ENCODE measurements around the gene PLPP7.

The PLPP7 gene

DNA sequence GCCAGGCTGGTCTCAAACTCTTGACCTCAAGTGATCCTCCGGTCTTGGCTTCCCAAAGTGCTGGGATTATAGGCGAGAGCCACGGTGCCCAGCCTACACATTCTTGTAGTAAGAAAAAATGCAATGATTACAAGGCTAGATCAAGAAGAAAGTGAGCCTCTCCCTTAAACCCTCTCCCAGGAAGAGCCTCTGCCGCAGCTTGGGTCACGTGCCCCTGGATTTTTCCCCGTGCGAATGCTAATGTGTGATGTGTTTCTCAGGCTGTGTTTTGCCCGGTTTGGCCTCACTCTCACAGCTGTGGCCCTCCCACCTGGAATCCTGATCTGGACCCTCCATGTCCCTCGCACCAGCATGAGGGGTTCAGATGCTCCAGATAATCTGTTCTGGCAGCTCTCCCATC, 6.9 kb downstream of the PLPP7 start:
- Histone ChIP-seq H4K20me1 (ENCODE audit: insufficient read depth) (no peaks in the 10 kb centered on the region), H3K79me2 (ENCODE audit: insufficient read depth, low read depth) (no peaks in the 10 kb centered on the region), H3K4me1 (ENCODE audit: low read depth, poor library complexity, severe bottlenecking) (no peaks in the 10 kb centered on the region), H3K4me3 (IDR thresholded peaks at IDR 0.05; ENCODE audit: insufficient read depth, low read depth, low read length) (no peak overlapping the region), H2AFZ (ENCODE audit: low read depth) (no peak overlapping the region), H3K36me3 (ENCODE audit: insufficient read depth) (no peaks in the 10 kb centered on the region), H3K27ac (no peak overlapping the region), H3K9ac (no peak overlapping the region), H3K27me3 (ENCODE audit: insufficient read depth, low read depth) (no peaks in the 10 kb centered on the region), H3K4me2 (no peak overlapping the region)
- TF ChIP-seq, protein P1, sequence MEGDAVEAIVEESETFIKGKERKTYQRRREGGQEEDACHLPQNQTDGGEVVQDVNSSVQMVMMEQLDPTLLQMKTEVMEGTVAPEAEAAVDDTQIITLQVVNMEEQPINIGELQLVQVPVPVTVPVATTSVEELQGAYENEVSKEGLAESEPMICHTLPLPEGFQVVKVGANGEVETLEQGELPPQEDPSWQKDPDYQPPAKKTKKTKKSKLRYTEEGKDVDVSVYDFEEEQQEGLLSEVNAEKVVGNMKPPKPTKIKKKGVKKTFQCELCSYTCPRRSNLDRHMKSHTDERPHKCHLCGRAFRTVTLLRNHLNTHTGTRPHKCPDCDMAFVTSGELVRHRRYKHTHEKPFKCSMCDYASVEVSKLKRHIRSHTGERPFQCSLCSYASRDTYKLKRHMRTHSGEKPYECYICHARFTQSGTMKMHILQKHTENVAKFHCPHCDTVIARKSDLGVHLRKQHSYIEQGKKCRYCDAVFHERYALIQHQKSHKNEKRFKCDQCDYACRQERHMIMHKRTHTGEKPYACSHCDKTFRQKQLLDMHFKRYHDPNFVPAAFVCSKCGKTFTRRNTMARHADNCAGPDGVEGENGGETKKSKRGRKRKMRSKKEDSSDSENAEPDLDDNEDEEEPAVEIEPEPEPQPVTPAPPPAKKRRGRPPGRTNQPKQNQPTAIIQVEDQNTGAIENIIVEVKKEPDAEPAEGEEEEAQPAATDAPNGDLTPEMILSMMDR (conservative IDR thresholded peaks at IDR 0.05; ENCODE audit: low read depth, low read length), result no peak

DNA sequence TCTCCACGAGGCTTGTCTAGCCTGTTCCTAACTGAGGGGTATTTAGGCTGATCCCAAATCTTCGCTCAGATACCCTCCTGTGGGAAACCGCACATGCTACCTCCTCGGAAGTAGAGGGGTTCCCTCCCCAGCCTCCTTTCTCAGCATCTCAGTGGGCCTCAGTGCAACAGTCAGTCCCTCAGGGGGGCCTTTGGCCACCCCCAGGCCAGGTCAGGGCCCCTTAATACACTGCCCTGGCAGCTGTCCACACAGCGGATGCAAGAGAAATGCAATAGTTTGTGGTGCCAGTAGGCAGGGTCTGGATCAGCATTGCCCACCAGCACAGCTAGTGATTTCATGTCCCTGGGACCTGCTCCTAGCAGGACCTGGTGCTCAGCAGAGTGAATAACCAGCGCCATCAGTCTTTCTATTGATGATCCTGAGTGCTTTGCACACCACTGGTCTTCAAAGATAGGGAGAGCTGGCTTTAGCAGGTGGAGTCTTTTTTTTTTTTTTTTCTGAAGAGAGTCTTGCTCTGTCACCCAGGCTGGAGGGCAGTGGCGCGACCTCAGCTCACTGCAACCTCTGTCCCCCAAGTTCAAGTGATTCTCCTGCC, 7.5 kb downstream of the PLPP7 start:
- H3K36me3 ChIP-seq (ENCODE audit: insufficient read depth), result no peaks in the 10 kb centered on the region
- no peak overlapping the region for H2AFZ ChIP-seq (ENCODE audit: low read depth)
- no peak overlapping the region for H3K27ac ChIP-seq
- H3K27me3 ChIP-seq (ENCODE audit: insufficient read depth, low read depth), result no peaks in the 10 kb centered on the region
- H3K4me1 ChIP-seq (ENCODE audit: low read depth, poor library complexity, severe bottlenecking), result no peaks in the 10 kb centered on the region
- no peaks in the 10 kb centered on the region for H3K79me2 ChIP-seq (ENCODE audit: insufficient read depth, low read depth)
- TF ChIP-seq, protein P1 (conservative IDR thresholded peaks at IDR 0.05; ENCODE audit: low read depth, low read length), result no peak
- no peaks in the 10 kb centered on the region for H4K20me1 ChIP-seq (ENCODE audit: insufficient read depth)
- H3K4me2 ChIP-seq, result no peak overlapping the region
- H3K9ac ChIP-seq, result no peak overlapping the region
- no peak overlapping the region for H3K4me3 ChIP-seq (IDR thresholded peaks at IDR 0.05; ENCODE audit: insufficient read depth, low read depth, low read length)

DNA sequence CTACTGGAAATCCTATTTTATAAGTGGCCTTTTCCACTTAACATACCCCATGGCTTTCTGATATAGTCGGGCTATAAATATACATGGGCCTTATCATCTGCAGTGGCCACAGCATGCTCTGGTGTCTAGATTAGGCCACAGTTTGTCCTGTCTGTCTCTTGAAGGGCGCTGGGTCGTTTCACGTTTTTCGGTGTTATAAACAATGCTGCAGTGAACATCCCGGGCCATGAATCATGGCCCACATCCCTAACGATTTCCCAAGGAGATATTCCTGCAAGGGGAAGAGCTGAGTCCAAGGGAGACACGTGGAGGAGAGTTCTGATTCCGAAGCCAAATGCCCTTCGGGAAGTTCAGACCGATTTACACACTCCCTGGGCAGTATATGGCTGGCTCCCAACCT, 8.4 kb downstream of the PLPP7 start:
- Histone ChIP-seq H3K9ac (no peak overlapping the region), H3K27ac (no peak overlapping the region), H3K4me1 (ENCODE audit: low read depth, poor library complexity, severe bottlenecking) (no peaks in the 10 kb centered on the region), H3K27me3 (ENCODE audit: insufficient read depth, low read depth) (no peaks in the 10 kb centered on the region), H2AFZ (ENCODE audit: low read depth) (no peak overlapping the region), H3K79me2 (ENCODE audit: insufficient read depth, low read depth) (no peaks in the 10 kb centered on the region), H3K4me3 (IDR thresholded peaks at IDR 0.05; ENCODE audit: insufficient read depth, low read depth, low read length) (no peak overlapping the region), H4K20me1 (ENCODE audit: insufficient read depth) (no peaks in the 10 kb centered on the region), H3K4me2 (no peak overlapping the region), H3K36me3 (ENCODE audit: insufficient read depth) (no peaks in the 10 kb centered on the region)
- TF ChIP-seq, protein P1 (conservative IDR thresholded peaks at IDR 0.05; ENCODE audit: low read depth, low read length), result no peak

DNA sequence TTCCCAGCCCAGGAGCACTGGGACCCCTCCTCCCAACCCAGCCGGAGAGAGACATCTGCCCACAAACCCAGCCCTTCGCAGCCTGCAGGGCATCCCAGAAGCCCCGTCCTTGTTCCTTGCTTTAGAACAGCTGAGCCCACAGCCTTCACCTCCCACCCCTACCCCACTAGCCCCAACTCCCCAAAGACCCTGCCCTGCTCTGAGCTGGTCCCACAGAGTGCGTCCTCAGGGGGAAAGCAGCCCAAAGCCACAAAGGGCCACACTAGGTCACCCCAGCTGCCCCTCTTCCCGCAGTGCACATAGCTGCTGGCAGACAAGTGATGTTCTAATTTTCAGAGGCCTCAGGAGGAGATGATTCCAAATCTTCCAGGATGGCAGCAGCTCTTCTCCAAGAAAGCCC, 8.8 kb downstream of the PLPP7 start:
- H3K27me3 ChIP-seq (ENCODE audit: insufficient read depth, low read depth), result no peaks in the 10 kb centered on the region
- H2AFZ ChIP-seq (ENCODE audit: low read depth), result no peak overlapping the region
- no peaks in the 10 kb centered on the region for H3K79me2 ChIP-seq (ENCODE audit: insufficient read depth, low read depth)
- no peak overlapping the region for H3K27ac ChIP-seq
- H4K20me1 ChIP-seq (ENCODE audit: insufficient read depth), result no peaks in the 10 kb centered on the region
- no peaks in the 10 kb centered on the region for H3K4me1 ChIP-seq (ENCODE audit: low read depth, poor library complexity, severe bottlenecking)
- H3K4me2 ChIP-seq, result no peak overlapping the region
- H3K9ac ChIP-seq, result no peak overlapping the region
- no peak overlapping the region for H3K4me3 ChIP-seq (IDR thresholded peaks at IDR 0.05; ENCODE audit: insufficient read depth, low read depth, low read length)
- TF ChIP-seq, protein P1 (conservative IDR thresholded peaks at IDR 0.05; ENCODE audit: low read depth, low read length), result no peak
- H3K36me3 ChIP-seq (ENCODE audit: insufficient read depth), result no peaks in the 10 kb centered on the region
